Common myeloid progenitor, CD34-positive (primary cell): ENCODE data around the gene ANKDD1A. TPM values are rescaled to one million over a fixed set of nuclear protein-coding genes. Genes with fewer than 3 reads are reported as not detected.

Experiments used
- CTCF ChIA-PET: fragments of 350-600 bp; sonication (Branson Sonifier 250); formaldehyde crosslinking; loops from one replicate; lab custom pipeline; 2021; ENCODE audit warnings: antibody characterized with exemption; lab: Charles Lee
- POLR2A ChIA-PET: fragments of 350-600 bp; sonication (Branson Sonifier 250); formaldehyde crosslinking; loops from one replicate; lab custom pipeline; 2021; ENCODE audit warnings: antibody characterized with exemption; lab: Charles Lee
- DNase-seq, 3 donors: peaks; one replicate each; pipeline versions ENCODE4 v3.0.0 to v3.0.0-alpha.2; 2013
- H3K27ac ChIP-seq, 2 experiments: 1 replicate in 1 of 2; 2 replicates in 1 of 2; pipeline ENCODE4 v1.7.0; 2013; ENCODE audit warnings: inconsistent platforms in 2 of 2, low read length in 2 of 2, mild to moderate bottlenecking in 2 of 2, low read depth in 1 of 2, moderate library complexity in 1 of 2; ENCODE audit not compliant: severe bottlenecking in 2 of 2, insufficient read depth in 1 of 2, poor library complexity in 1 of 2
- H3K27me3 ChIP-seq, 5 experiments: replicated peaks in 2 of 5; 1 replicate in 3 of 5; 2 replicates in 2 of 5; pipeline versions ENCODE4 v1.6.1 to v1.7.0; 2013; ENCODE audit warnings: low read length in 4 of 5, mild to moderate bottlenecking in 2 of 5, moderate library complexity in 2 of 5, inconsistent platforms in 1 of 5; ENCODE audit not compliant: insufficient read depth in 5 of 5, control insufficient read depth in 4 of 5
- H3K36me3 ChIP-seq, 4 experiments: 1 replicate in 2 of 4; 2 replicates in 2 of 4; pipeline versions ENCODE4 v1.6.1 to v1.7.0; 2013; ENCODE audit warnings: low read length in 3 of 4, control low read depth in 1 of 4, mild to moderate bottlenecking in 1 of 4; ENCODE audit not compliant: control insufficient read depth in 4 of 4, insufficient read depth in 4 of 4
- H3K4me1 ChIP-seq, 4 experiments: 1 replicate in 3 of 4; 2 replicates in 1 of 4; pipeline versions ENCODE4 v1.6.1 to v1.7.1; 2013; ENCODE audit warnings: low read length in 3 of 4, mild to moderate bottlenecking in 3 of 4, control low read depth in 1 of 4, inconsistent platforms in 1 of 4, moderate library complexity in 1 of 4; ENCODE audit not compliant: control insufficient read depth in 4 of 4, insufficient read depth in 4 of 4; ENCODE audit errors: control extremely low read depth in 1 of 4
- H3K4me3 ChIP-seq, 7 experiments: 1 replicate in 4 of 7; 2 replicates in 3 of 7; pipeline versions ENCODE4 v1.5.1 to v1.7.0; 2013; ENCODE audit warnings: mild to moderate bottlenecking in 7 of 7, low read length in 6 of 7, moderate library complexity in 6 of 7, inconsistent platforms in 2 of 7, low read depth in 2 of 7, control low read depth in 1 of 7; ENCODE audit not compliant: insufficient read depth in 4 of 7, control insufficient read depth in 1 of 7; ENCODE audit errors: extremely low read depth in 1 of 7
- H3K9me3 ChIP-seq, 5 experiments: 1 replicate in 4 of 5; 2 replicates in 1 of 5; pipeline versions ENCODE4 v1.6.1 to v1.7.1; 2013; ENCODE audit warnings: low read length in 4 of 5, mild to moderate bottlenecking in 2 of 5, inconsistent platforms in 1 of 5, low read depth in 1 of 5, moderate library complexity in 1 of 5; ENCODE audit not compliant: control insufficient read depth in 4 of 5, insufficient read depth in 2 of 5; ENCODE audit errors: control extremely low read depth in 1 of 5
- WGBS: methylation state at CpG from one replicate; pipeline ENCODE4 v1.1.5; 2013; ENCODE audit not compliant: insufficient coverage; 5-methylcytosine and 5-hydroxymethylcytosine counted together
- polyA plus RNA-seq: library from polyadenylated mRNA; unstranded; fragments of 120-200 nt; gene quantifications from one replicate; pipeline ENCODE4 v1.2.1, GENCODE V29; 2013

ANKDD1A gene
- polyA plus RNA-seq, result 3.8 TPM

GRCh38 chr15:64911311-64912186 is at the start of gene ANKDD1A:
Gene ANKDD1A, plus strand, starts transcription at chr15:64911902. Its CDS starts 29 bp downstream, at chr15:64911931.
- ChIA-PET POLR2A (interaction anchor here (0.6 to 0.7 kb wide), 2 partner anchors 19 to 759 kb away, joined by 3 to 4 read pairs; no protein-coding TSS in a partner anchor), CTCF (interaction anchor here (0.6 to 1.4 kb wide), 4 partner anchors 51 to 247 kb away, joined by 3 read pairs; no protein-coding TSS in a partner anchor)
- Histone ChIP-seq H3K36me3 (no peaks in the 10 kb centered on the region), H3K4me3 (peak within 1 kb of the TSS; percentile 29 to 74 (median 58)), H3K4me1 (peaks cover 0 to 28% (median 20%) of the 10 kb centered on the region in 4 experiments), H3K9me3 (no peaks in the 10 kb centered on the region), H3K27ac (no peak within 1 kb of the TSS), H3K27me3 (peaks cover 0 to 11% (median 4%) of the 10 kb centered on the region in 5 experiments)
- 8% methylated on average over 48 of the region's 72 CpGs for WGBS
- DNase-seq, result peak in 2 of 3 donors; percentile 46 to 61

GRCh38 chr15:64861960-64862359 is 49.7 kb upstream of the ANKDD1A start:
- CTCF ChIA-PET, result interaction anchor here (0.9 to 2.1 kb wide), 8 partner anchors 8 to 45 kb away, joined by 3 to 6 read pairs (median 4); no protein-coding TSS in a partner anchor

DNA sequence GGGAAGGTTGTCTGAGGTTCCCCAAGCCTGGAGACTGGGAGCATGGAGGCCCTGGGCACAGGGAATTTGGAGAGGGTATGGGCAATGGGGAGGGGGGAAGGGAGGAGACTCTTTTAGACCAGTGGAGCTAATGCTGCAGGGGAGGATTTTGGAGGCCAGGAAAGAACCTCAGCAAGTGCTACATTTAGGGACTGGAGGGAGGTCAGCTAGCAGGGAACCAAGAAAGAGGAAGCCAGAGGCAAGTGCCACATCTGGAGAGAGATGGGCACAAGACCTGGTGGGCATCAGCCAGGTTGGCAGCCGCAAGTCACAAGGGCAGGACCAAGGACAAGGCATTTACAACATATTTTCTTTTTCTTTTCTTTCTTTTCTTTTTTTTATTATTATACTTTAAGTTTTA is 49.3 kb upstream of the ANKDD1A start:
- WGBS, result no CpG with 5 or more reads among the region's 1 CpG
- no peaks in the 10 kb centered on the region for H3K9me3 ChIP-seq
- H3K36me3 ChIP-seq, result peaks cover 7 to 88% (median 58%) of the 10 kb centered on the region in 4 experiments
- no peak overlapping the region for H3K27ac ChIP-seq
- no peak for DNase-seq
- ChIA-PET CTCF (interaction anchor here (0.9 to 2.1 kb wide), 5 partner anchors 12 to 32 kb away, joined by 3 to 6 read pairs (median 3); no protein-coding TSS in a partner anchor), POLR2A (no interaction called here)
- H3K4me3 ChIP-seq, result no peak overlapping the region
- H3K27me3 ChIP-seq, result no peaks in the 10 kb centered on the region
- peaks cover 0 to 16% (median 12%) of the 10 kb centered on the region in 4 experiments for H3K4me1 ChIP-seq

More at GRCh38 chr15:64861960-64862359, 49.7 kb upstream of the ANKDD1A start:
- POLR2A ChIA-PET, result no interaction called here
- H3K27me3 ChIP-seq, result no peaks in the 10 kb centered on the region
- WGBS, result 96% methylated on average over 4 of the region's 4 CpGs
- no peaks in the 10 kb centered on the region for H3K9me3 ChIP-seq
- no peak overlapping the region for H3K27ac ChIP-seq
- H3K36me3 ChIP-seq, result peaks cover 7 to 88% (median 57%) of the 10 kb centered on the region in 4 experiments
- H3K4me3 ChIP-seq, result no peak overlapping the region
- no peak for DNase-seq
- peaks cover 0 to 21% (median 16%) of the 10 kb centered on the region in 4 experiments for H3K4me1 ChIP-seq

DNA sequence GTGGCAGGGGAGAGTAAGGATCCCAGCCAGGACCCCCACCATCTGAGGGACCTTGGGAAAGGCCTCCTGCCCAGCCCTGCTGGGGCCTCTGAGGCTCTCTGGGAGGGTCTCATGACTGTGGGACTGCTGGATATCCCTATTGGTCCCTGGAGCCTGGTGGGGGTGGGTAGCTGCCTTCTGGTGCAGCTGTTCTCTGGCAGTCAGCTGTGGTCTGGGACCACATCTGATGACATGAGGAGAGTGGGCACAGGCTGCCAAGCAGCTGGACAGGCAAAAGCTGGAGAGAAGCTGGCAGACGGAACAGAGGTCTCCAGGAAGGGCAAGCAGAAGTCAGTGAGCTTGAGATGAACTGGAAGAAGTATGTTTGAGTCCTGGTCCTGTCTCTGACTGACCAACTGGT is 47.6 kb upstream of the ANKDD1A start:
- WGBS, result 100% methylated on average over 1 of the region's 1 CpG
- Histone ChIP-seq H3K9me3 (no peaks in the 10 kb centered on the region), H3K27me3 (no peaks in the 10 kb centered on the region), H3K27ac (no peak overlapping the region), H3K36me3 (peaks cover 6 to 81% (median 59%) of the 10 kb centered on the region in 4 experiments), H3K4me1 (peaks cover 0 to 6% (median under 1%) of the 10 kb centered on the region in 4 experiments), H3K4me3 (no peak overlapping the region)
- POLR2A ChIA-PET, result no interaction called here
- CTCF ChIA-PET, result interaction anchor here (0.7 to 3.7 kb wide), 4 partner anchors 8 to 30 kb away, joined by 3 to 14 read pairs (median 4); no protein-coding TSS in a partner anchor
- DNase-seq, result no peak

DNA sequence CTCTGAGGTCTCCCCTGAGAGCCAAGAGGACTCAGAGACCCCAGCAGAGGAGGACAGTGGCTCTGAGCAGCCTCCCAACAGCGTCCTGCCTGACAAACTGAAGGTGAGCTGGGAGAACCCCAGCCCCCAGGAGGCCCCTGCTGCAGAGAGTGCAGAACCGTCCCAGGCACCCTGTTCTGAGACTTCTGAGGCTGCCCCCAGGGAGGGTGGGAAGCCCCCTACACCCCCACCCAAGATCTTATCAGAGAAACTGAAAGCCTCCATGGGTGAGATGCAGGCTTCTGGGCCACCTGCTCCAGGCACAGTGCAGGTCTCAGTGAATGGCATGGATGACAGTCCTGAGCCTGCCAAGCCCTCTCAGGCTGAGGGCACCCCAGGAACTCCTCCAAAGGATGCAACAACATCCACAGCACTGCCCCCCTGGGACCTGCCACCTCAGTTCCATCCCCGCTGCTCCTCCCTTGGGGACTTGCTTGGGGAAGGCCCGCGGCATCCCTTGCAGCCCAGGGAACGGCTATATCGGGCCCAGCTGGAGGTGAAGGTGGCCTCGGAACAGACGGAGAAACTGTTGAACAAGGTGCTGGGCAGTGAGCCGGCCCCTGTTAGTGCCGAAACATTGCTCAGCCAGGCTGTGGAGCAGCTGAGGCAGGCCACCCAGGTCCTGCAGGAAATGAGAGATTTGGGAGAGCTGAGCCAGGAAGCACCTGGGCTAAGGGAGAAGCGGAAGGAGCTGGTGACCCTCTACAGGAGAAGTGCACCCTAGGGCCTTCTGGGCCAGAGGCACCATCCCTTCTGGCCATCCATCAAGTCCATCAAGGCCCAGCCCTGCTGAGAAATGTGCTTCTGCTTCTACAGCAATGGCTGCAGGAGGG is 46.3 kb upstream of the ANKDD1A start:
- no peak overlapping the region for H3K27ac ChIP-seq
- no peaks in the 10 kb centered on the region for H3K9me3 ChIP-seq
- ChIA-PET POLR2A (interaction anchor here (2.0 kb wide), 1 partner anchor 28 kb away, joined by 7 read pairs; no protein-coding TSS in a partner anchor), CTCF (interaction anchor here (1.0 to 3.7 kb wide), 3 partner anchors 9 to 19 kb away, joined by 3 to 14 read pairs (median 6); no protein-coding TSS in a partner anchor)
- H3K36me3 ChIP-seq, result peaks cover 2 to 68% (median 47%) of the 10 kb centered on the region in 4 experiments
- H3K4me3 ChIP-seq, result no peak overlapping the region
- H3K4me1 ChIP-seq, result peaks cover 0 to 14% (median 7%) of the 10 kb centered on the region in 4 experiments
- no peak for DNase-seq
- H3K27me3 ChIP-seq, result no peaks in the 10 kb centered on the region
- WGBS, result 92% methylated on average over 11 of the region's 12 CpGs

- DNase-seq, result no peak
- CTCF ChIA-PET, result interaction anchor here (2.5 to 3.7 kb wide), 2 partner anchors 9 to 10 kb away, joined by 6 to 14 read pairs; no protein-coding TSS in a partner anchor
Measured at GRCh38 chr15:64865998-64866520, 45.6 kb upstream of the ANKDD1A start.

More at GRCh38 chr15:64865998-64866520, 45.6 kb upstream of the ANKDD1A start:
- WGBS, result 96% methylated on average over 6 of the region's 6 CpGs
- Histone ChIP-seq H3K4me1 (peaks cover 0 to 18% (median 10%) of the 10 kb centered on the region in 4 experiments), H3K27me3 (no peaks in the 10 kb centered on the region), H3K36me3 (peaks cover 2 to 61% (median 42%) of the 10 kb centered on the region in 4 experiments), H3K27ac (peak overlapping the region in 1 of 2 experiments; percentile 4), H3K4me3 (no peak overlapping the region), H3K9me3 (no peaks in the 10 kb centered on the region)
- POLR2A ChIA-PET, result interaction anchor here (2.0 kb wide), 1 partner anchor 28 kb away, joined by 7 read pairs; no protein-coding TSS in a partner anchor
